K562 (cell line): Measurements from ENCODE around the gene GHDC. TPM values are rescaled to one million over a fixed set of nuclear protein-coding genes. Genes with fewer than 3 reads are reported as not detected.
A peak's percentile ranks its signal among the peaks of the same experiment; 100 is the strongest.

Source experiments
- ARHGAP35 ChIP-seq: fragments of 450-650 bp; IDR thresholded peaks from 2 replicates; pipeline ENCODE4 v1.6.1; 2018; ENCODE audit not compliant: partially characterized antibody
- CBFA2T2 ChIP-seq: fragments of 450-650 bp; conservative IDR thresholded peaks from 2 replicates; pipeline ENCODE4 v1.6.1; 2017; ENCODE audit warnings: mild to moderate bottlenecking
- CHCHD3 ChIP-seq: fragments of 250-450 bp; sonication (Bioruptor Pico); IDR thresholded peaks from 2 replicates; pipeline ENCODE4 v2.1.2; 2022; ENCODE audit warnings: mild to moderate bottlenecking
- CHD2 ChIP-seq: IDR thresholded peaks from 2 replicates; pipeline ENCODE4 v1.6.1; 2011; ENCODE audit warnings: low read depth, low read length
- GATAD2A ChIP-seq: fragments of 450-650 bp; IDR thresholded peaks from 2 replicates; pipeline ENCODE4 v1.6.1; 2017
- HEY1 ChIP-seq: fragments of 250-450 bp; sonication (Bioruptor Pico); IDR thresholded peaks from 2 replicates; pipeline ENCODE4 v1.5.0; 2020; ENCODE audit warnings: mild to moderate bottlenecking, moderate library complexity, borderline replicate concordance
- NCOA1 ChIP-seq: fragments of 450-650 bp; IDR thresholded peaks from 2 replicates; pipeline ENCODE4 v1.6.1; 2016; ENCODE audit warnings: low read depth
- ZFP36 ChIP-seq: fragments of 150-350 bp; IDR thresholded peaks from 2 replicates; pipeline ENCODE4 v1.6.1; 2018; ENCODE audit warnings: low read length, low read depth; ENCODE audit not compliant: partially characterized antibody
- ZSCAN32 ChIP-seq: fragments of 450-650 bp; formaldehyde crosslinking; IDR thresholded peaks from 2 replicates; pipeline ENCODE4 v1.4.0; 2020; ENCODE audit warnings: mild to moderate bottlenecking, moderate library complexity
- polyA plus RNA-seq, 8 experiments: library from polyadenylated mRNA; depleted of rRNA in 4 of 8; stranded (reverse) in 5 of 8; unstranded in 3 of 8; fragments of >200 nt; fragmentation: Nextera tagmentation in 2 of 8; fragmentation: Illumina TruSeq in 1 of 8; extraction: Ambion mirVana in 2 of 8; extraction: Trizol in 1 of 8; gene quantifications; 2 replicates each; pipeline versions ENCODE4 v1.2.1 to v1.2.3, GENCODE V29; 2011 to 2014; ENCODE audit warnings: inconsistent platforms in 1 of 8, missing spikeins in 1 of 8
- total RNA-seq, 7 experiments: library from RNA; depleted of rRNA in 6 of 7; stranded (reverse); fragments of >200 nt in 6 of 7; fragmentation: Illumina TruSeq in 2 of 7; extraction: Trizol in 2 of 7; gene quantifications; 2 replicates each; pipeline versions ENCODE4 v1.2.1 to v1.2.3, GENCODE V29; 2011 to 2021; ENCODE audit warnings: low replicate concordance in 1 of 7
- TF ChIP-seq, protein P1 (sequence below), 2 experiments: fragments of 450-650 bp; formaldehyde crosslinking in 1 of 2; IDR thresholded peaks; 2 replicates each; pipeline versions ENCODE4 v1.4.0 to v1.6.1; 2014 to 2020; ENCODE audit warnings: mild to moderate bottlenecking in 2 of 2, borderline replicate concordance in 1 of 2, low read depth in 1 of 2

The GHDC gene
- total and polyA plus RNA-seq, 9 of the 15 experiments (the other 6 are each of a cell fraction or from before 2014, with no cell fraction given) = 0.65 to 23.2 (median 11.2) TPM

DNA sequence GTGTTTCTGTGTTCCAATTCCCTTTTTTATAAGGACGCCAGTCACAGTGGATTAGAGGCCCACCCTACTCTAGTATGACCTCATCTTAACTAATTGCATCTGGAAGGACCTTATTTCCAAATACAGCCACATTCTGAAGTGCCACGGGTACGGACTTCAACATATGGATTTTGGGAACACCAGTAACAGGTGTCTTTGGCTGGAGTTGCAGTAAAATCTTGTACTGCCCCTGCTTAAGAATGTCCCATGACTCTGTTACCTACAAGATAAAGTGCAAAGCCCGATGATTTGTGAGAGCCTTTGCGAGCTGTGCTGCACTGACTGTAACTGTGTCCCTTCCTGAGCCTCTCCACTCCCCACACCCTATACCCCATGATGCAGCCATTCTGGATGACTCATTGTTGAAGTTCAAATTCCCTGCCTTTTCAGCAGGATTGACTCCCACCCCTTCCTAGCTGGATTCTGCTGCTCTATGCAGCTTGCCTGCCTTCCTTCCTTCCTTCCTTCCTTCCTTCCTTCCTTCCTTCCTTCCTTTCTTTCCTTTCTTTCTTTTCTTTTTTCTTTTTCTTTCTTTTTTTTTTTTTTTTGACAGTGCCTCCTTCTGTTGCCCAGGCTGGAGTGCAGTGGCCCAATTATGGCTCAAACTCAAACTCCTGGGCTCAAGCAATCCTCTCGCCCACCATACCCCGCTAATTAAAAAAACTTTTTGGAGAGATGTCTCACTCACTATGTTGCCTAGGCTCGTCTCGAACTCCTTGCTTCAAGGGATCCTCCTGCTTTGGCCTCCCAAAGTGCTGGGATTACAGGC is 11.2 kb downstream of the GHDC start (continued):
- TF ChIP-seq, protein P1, sequence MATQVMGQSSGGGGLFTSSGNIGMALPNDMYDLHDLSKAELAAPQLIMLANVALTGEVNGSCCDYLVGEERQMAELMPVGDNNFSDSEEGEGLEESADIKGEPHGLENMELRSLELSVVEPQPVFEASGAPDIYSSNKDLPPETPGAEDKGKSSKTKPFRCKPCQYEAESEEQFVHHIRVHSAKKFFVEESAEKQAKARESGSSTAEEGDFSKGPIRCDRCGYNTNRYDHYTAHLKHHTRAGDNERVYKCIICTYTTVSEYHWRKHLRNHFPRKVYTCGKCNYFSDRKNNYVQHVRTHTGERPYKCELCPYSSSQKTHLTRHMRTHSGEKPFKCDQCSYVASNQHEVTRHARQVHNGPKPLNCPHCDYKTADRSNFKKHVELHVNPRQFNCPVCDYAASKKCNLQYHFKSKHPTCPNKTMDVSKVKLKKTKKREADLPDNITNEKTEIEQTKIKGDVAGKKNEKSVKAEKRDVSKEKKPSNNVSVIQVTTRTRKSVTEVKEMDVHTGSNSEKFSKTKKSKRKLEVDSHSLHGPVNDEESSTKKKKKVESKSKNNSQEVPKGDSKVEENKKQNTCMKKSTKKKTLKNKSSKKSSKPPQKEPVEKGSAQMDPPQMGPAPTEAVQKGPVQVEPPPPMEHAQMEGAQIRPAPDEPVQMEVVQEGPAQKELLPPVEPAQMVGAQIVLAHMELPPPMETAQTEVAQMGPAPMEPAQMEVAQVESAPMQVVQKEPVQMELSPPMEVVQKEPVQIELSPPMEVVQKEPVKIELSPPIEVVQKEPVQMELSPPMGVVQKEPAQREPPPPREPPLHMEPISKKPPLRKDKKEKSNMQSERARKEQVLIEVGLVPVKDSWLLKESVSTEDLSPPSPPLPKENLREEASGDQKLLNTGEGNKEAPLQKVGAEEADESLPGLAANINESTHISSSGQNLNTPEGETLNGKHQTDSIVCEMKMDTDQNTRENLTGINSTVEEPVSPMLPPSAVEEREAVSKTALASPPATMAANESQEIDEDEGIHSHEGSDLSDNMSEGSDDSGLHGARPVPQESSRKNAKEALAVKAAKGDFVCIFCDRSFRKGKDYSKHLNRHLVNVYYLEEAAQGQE (IDR thresholded peaks at IDR 0.05; ENCODE audit: borderline replicate concordance) = peak; percentile 15; the same call in 1 of the 2 replicates
- TF ChIP-seq, protein P1 (CRISPR knock-in tag; IDR thresholded peaks at IDR 0.05; ENCODE audit: low read depth) = no peak
- TF ChIP-seq ZSCAN32 (CRISPR knock-in tag) = no peak
- no peak for TF ChIP-seq CHD2
- no peak for TF ChIP-seq CBFA2T2
- no peak for TF ChIP-seq HEY1 (CRISPR knock-in tag)
- no peak for TF ChIP-seq ARHGAP35
- peak; percentile 35; the same call in 1 of the 2 replicates for TF ChIP-seq NCOA1
- peak; percentile 90 for TF ChIP-seq ZFP36
- no peak for TF ChIP-seq CHCHD3
- 0 out of 2 replicates have a peak, but pooled peaks have one; percentile 61 for TF ChIP-seq GATAD2A
